Activated gamma-delta T cell treated with Interleukin-2 at 50 U/mL for 16 hours (primary cell): ENCODE measurements around the gene MICALL2.

Source experiments
- DNase-seq: peaks from one replicate; pipeline ENCODE4 v3.0.0-alpha.2; 2020

The MICALL2 gene

GRCh38 chr7:1431634-1432380 lies 27.5 kb downstream of the MICALL2 start:
- DNase-seq: no peak

- no peak for DNase-seq
These were observed 28.0 kb downstream of the MICALL2 start for GRCh38 chr7:1431226-1431625.

- no peak for DNase-seq
These were observed 29.0 kb downstream of the MICALL2 start for GRCh38 chr7:1430056-1430845.

GRCh38 chr7:1428941-1429501 lies 30.2 kb downstream of the MICALL2 start:
- DNase-seq: no peak

- no peak for DNase-seq
These were observed 32.1 kb downstream of the MICALL2 start for GRCh38 chr7:1427064-1427657.

- no peak for DNase-seq
These were observed 32.8 kb downstream of the MICALL2 start for GRCh38 chr7:1426474-1426873.

GRCh38 chr7:1425292-1426136 lies 33.8 kb downstream of the MICALL2 start:
- DNase-seq: no peak

GRCh38 chr7:1424041-1424440 lies 35.2 kb downstream of the MICALL2 start:
- DNase-seq: no peak

GRCh38 chr7:1423264-1423811 lies 35.9 kb downstream of the MICALL2 start:
- DNase-seq: no peak

- DNase-seq: no peak
These were observed 36.6 kb downstream of the MICALL2 start for GRCh38 chr7:1422512-1423263.

GRCh38 chr7:1421946-1422345 lies 37.3 kb downstream of the MICALL2 start:
- no peak for DNase-seq

- no peak for DNase-seq
These were observed 38.1 kb downstream of the MICALL2 start for GRCh38 chr7:1421020-1421790.

GRCh38 chr7:1419688-1420087 lies 39.6 kb downstream of the MICALL2 start:
- DNase-seq: no peak

- no peak for DNase-seq
These were observed 40.0 kb downstream of the MICALL2 start for GRCh38 chr7:1419310-1419634.

- no peak for DNase-seq
These were observed 40.6 kb downstream of the MICALL2 start for GRCh38 chr7:1418505-1419309.

- DNase-seq: no peak
These were observed 43.8 kb downstream of the MICALL2 start for GRCh38 chr7:1415389-1415990.

GRCh38 chr7:1413936-1414639 lies 45.2 kb downstream of the MICALL2 start:
- no peak for DNase-seq

- DNase-seq: peak; percentile 88
These were observed 46.7 kb downstream of the MICALL2 start for GRCh38 chr7:1412322-1413261.
